ENCODE measurements around the gene TTC21B.

Gene TTC21B

GRCh38 chr2:165891943-165892342, 61.6 kb downstream of the TTC21B start:
- H3K4me3 ChIP-seq (ENCODE audit: low read depth, low read length), result no peak overlapping the region
- no peak for DNase-seq (ENCODE audit: low read depth)
- TF ChIP-seq CTCF (IDR thresholded peaks at IDR 0.05; ENCODE audit: low read depth, low read length, missing control alignments), result no peak

GRCh38 chr2:165891345-165891744, 62.2 kb downstream of the TTC21B start:
- no peak for DNase-seq (ENCODE audit: low read depth)
- TF ChIP-seq CTCF (IDR thresholded peaks at IDR 0.05; ENCODE audit: low read depth, low read length, missing control alignments), result no peak
- no peak overlapping the region for H3K4me3 ChIP-seq (ENCODE audit: low read depth, low read length)

GRCh38 chr2:165889798-165890197, 63.8 kb downstream of the TTC21B start:
- no peak for DNase-seq (ENCODE audit: low read depth)
- H3K4me3 ChIP-seq (ENCODE audit: low read depth, low read length), result no peak overlapping the region
- TF ChIP-seq CTCF (IDR thresholded peaks at IDR 0.05; ENCODE audit: low read depth, low read length, missing control alignments), result no peak

- H3K4me3 ChIP-seq (ENCODE audit: low read depth, low read length), result no peak overlapping the region
- no peak for DNase-seq (ENCODE audit: low read depth)
- no peak for TF ChIP-seq CTCF (IDR thresholded peaks at IDR 0.05; ENCODE audit: low read depth, low read length, missing control alignments)
Observed at GRCh38 chr2:165889158-165889557, 64.4 kb downstream of the TTC21B start.

GRCh38 chr2:165888171-165888570, 65.4 kb downstream of the TTC21B start:
- H3K4me3 ChIP-seq (ENCODE audit: low read depth, low read length), result no peak overlapping the region
- TF ChIP-seq CTCF (IDR thresholded peaks at IDR 0.05; ENCODE audit: low read depth, low read length, missing control alignments), result no peak
- DNase-seq (ENCODE audit: low read depth), result no peak

- TF ChIP-seq CTCF (IDR thresholded peaks at IDR 0.05; ENCODE audit: low read depth, low read length, missing control alignments), result no peak
- H3K4me3 ChIP-seq (ENCODE audit: low read depth, low read length), result no peak overlapping the region
- DNase-seq (ENCODE audit: low read depth), result no peak
Observed at GRCh38 chr2:165886487-165887146, 67.0 kb downstream of the TTC21B start.
